Activated CD8-positive, alpha-beta T cell treated with anti-CD3 and anti-CD28 coated beads for 36 hours (primary cell): Measurements from ENCODE around the gene KATNBL1. TPM values are rescaled to one million over a fixed set of nuclear protein-coding genes. Genes with fewer than 3 reads are reported as not detected.

Source experiments
- ATAC-seq: fragments of 200-7000 bp; cut with Tn5 transposase; one replicate; pipeline ENCODE4 v1.10.0; 2021; ENCODE audit warnings: mild to moderate bottlenecking, moderate library complexity
- CTCF ChIA-PET: fragments of 350-600 bp; sonication (Branson Sonifier 250); formaldehyde crosslinking; loops from one replicate; lab custom pipeline; 2021; ENCODE audit warnings: antibody characterized with exemption; lab: Charles Lee
- POLR2A ChIA-PET: fragments of 350-600 bp; sonication (Branson Sonifier 250); formaldehyde crosslinking; loops from one replicate; lab custom pipeline; 2021; ENCODE audit warnings: antibody characterized with exemption; lab: Charles Lee
- DNase-seq: peaks from one replicate; pipeline ENCODE4 v3.0.0-alpha.2; 2020
- H3K27ac Mint-ChIP-seq: one replicate; pipeline ENCODE4 v1.8.0; 2021; ENCODE audit warnings: mild to moderate bottlenecking, mixed read lengths
- H3K27me3 Mint-ChIP-seq: one replicate; pipeline ENCODE4 v1.8.0; 2021; ENCODE audit warnings: mixed read lengths
- H3K36me3 Mint-ChIP-seq: one replicate; pipeline ENCODE4 v1.8.0; 2021; ENCODE audit warnings: low read depth, mixed read lengths
- H3K4me1 Mint-ChIP-seq: one replicate; pipeline ENCODE4 v1.8.0; 2021; ENCODE audit warnings: low read depth, mixed read lengths
- H3K4me3 Mint-ChIP-seq: one replicate; pipeline ENCODE4 v1.8.0; 2021; ENCODE audit warnings: mild to moderate bottlenecking, moderate library complexity, mixed read lengths
- H3K9me3 Mint-ChIP-seq: one replicate; pipeline ENCODE4 v1.8.0; 2021; ENCODE audit warnings: mixed read lengths
- CTCF ChIP-seq: fragments of 200-600 bp; IDR thresholded peaks from one replicate; pipeline ENCODE4 v1.8.0; 2022; ENCODE audit warnings: antibody characterized with exemption, mild to moderate bottlenecking
- intact Hi-C: fragments of 100-400 bp; cut with micrococcal nuclease; formaldehyde crosslinking; loops from one replicate; pipeline ENCODE4 v1.10.0; 2022
- total RNA-seq, 2 experiments: library from RNA; stranded (reverse); gene quantifications; one replicate each; pipeline ENCODE4 v1.2.3, GENCODE V29; 2021

The KATNBL1 gene
- total RNA-seq, 2 experiments from 2014 or later: 41.6 to 45.5 TPM

GRCh38 chr15:34161329-34161963 lies 48.5 kb downstream of the KATNBL1 start:
- DNase-seq (no peak), ATAC-seq (no peak)
- no peak overlapping the region for H3K4me3 Mint-ChIP-seq
- TF ChIP-seq CTCF: no peak
- no peaks in the 10 kb centered on the region for H3K27me3 Mint-ChIP-seq
- CTCF ChIA-PET: no interaction called here
- H3K36me3 Mint-ChIP-seq: peaks cover 79% of the 10 kb centered on the region
- intact Hi-C loops: no loop called here
- H3K9me3 Mint-ChIP-seq: peaks cover 25% of the 10 kb centered on the region
- peaks cover 5% of the 10 kb centered on the region for H3K4me1 Mint-ChIP-seq
- POLR2A ChIA-PET: no interaction called here
- H3K27ac Mint-ChIP-seq: no peak overlapping the region

- DNase-seq: no peak
- Mint-ChIP-seq H3K36me3 (peaks cover 82% of the 10 kb centered on the region), H3K27me3 (no peaks in the 10 kb centered on the region), H3K4me3 (no peak overlapping the region), H3K27ac (no peak overlapping the region), H3K9me3 (peaks cover 31% of the 10 kb centered on the region), H3K4me1 (peaks cover 5% of the 10 kb centered on the region)
- no peak for TF ChIP-seq CTCF
- POLR2A ChIA-PET: no interaction called here
- no peak for ATAC-seq
- intact Hi-C loops: no loop called here
- CTCF ChIA-PET: interaction anchor here (2.1 to 3.1 kb wide), 2 partner anchors 49 to 51 kb away, joined by 5 to 13 read pairs; partner anchors contain the start of gene KATNBL1
Observed at GRCh38 chr15:34160735-34161134, 49.2 kb downstream of the KATNBL1 start.

GRCh38 chr15:34158355-34158754 lies 51.5 kb downstream of the KATNBL1 start:
- intact Hi-C loops: loop anchor here (5.0 kb wide), 1 partner anchor 39 kb away; no protein-coding TSS in a partner anchor
- Mint-ChIP-seq H3K4me3 (no peak overlapping the region), H3K4me1 (peaks cover 3% of the 10 kb centered on the region), H3K27me3 (no peaks in the 10 kb centered on the region), H3K9me3 (peaks cover 43% of the 10 kb centered on the region), H3K36me3 (peaks cover 89% of the 10 kb centered on the region), H3K27ac (no peak overlapping the region)
- no peak for TF ChIP-seq CTCF
- ChIA-PET POLR2A (interaction anchor here (0.7 kb wide), 1 partner anchor 56 kb away, joined by 3 read pairs; no protein-coding TSS in a partner anchor), CTCF (interaction anchor here (3.1 kb wide), 1 partner anchor 51 kb away, joined by 13 read pairs; the partner anchor contains the start of gene KATNBL1)
- ATAC-seq: no peak
- DNase-seq: no peak

GRCh38 chr15:34155859-34156258 lies 54.0 kb downstream of the KATNBL1 start:
- Mint-ChIP-seq H3K9me3 (peaks cover 30% of the 10 kb centered on the region), H3K36me3 (peaks cover 74% of the 10 kb centered on the region), H3K4me1 (no peaks in the 10 kb centered on the region), H3K4me3 (no peak overlapping the region), H3K27ac (no peak overlapping the region), H3K27me3 (no peaks in the 10 kb centered on the region)
- ChIA-PET POLR2A (no interaction called here), CTCF (interaction anchor here (0.7 to 1.1 kb wide), 2 partner anchors 26 to 93 kb away, joined by 3 read pairs; no protein-coding TSS in a partner anchor)
- TF ChIP-seq CTCF: no peak
- no peak for ATAC-seq
- intact Hi-C loops: loop anchor here (5.0 kb wide), 1 partner anchor 41 kb away; no protein-coding TSS in a partner anchor
- DNase-seq: no peak

GRCh38 chr15:34154725-34155204 lies 55.1 kb downstream of the KATNBL1 start:
- no peak overlapping the region for H3K4me3 Mint-ChIP-seq
- peaks cover 26% of the 10 kb centered on the region for H3K9me3 Mint-ChIP-seq
- intact Hi-C loops: loop anchor here (5.0 kb wide), 1 partner anchor 43 kb away; no protein-coding TSS in a partner anchor
- CTCF ChIA-PET: interaction anchor here (1.1 kb wide), 1 partner anchor 45 kb away, joined by 4 read pairs; no protein-coding TSS in a partner anchor
- no peak overlapping the region for H3K27ac Mint-ChIP-seq
- H3K27me3 Mint-ChIP-seq: no peaks in the 10 kb centered on the region
- no peaks in the 10 kb centered on the region for H3K4me1 Mint-ChIP-seq
- peak; percentile 17 for DNase-seq
- peak; percentile 42 for ATAC-seq
- no peak for TF ChIP-seq CTCF
- peaks cover 69% of the 10 kb centered on the region for H3K36me3 Mint-ChIP-seq
- POLR2A ChIA-PET: no interaction called here
